BLaER1 treated with 17β-estradiol and CSF1 and Interleukin-3, amounts not matched to agents 10 nM and 100 nM (cell line): Measurements from ENCODE around the gene EPAS1.

Experiments
- H3K27ac ChIP-seq, 11 experiments: shearing (Covaris generic); formaldehyde crosslinking; 2 replicates each; pipeline ENCODE4 v1.8.1; 2022
- H3K27me3 ChIP-seq, 11 experiments: shearing (Covaris generic); formaldehyde crosslinking; 2 replicates each; pipeline ENCODE4 v1.8.1; 2022
- H3K36me3 ChIP-seq, 11 experiments: shearing (Covaris generic); formaldehyde crosslinking; 2 replicates each; pipeline ENCODE4 v1.8.1; 2022
- H3K4me1 ChIP-seq, 10 experiments: shearing (Covaris generic); formaldehyde crosslinking; 2 replicates each; pipeline ENCODE4 v1.8.1; 2022
- H3K4me2 ChIP-seq, 11 experiments: shearing (Covaris generic); formaldehyde crosslinking; 2 replicates each; pipeline ENCODE4 v1.8.1; 2022
- H3K4me3 ChIP-seq, 10 experiments: shearing (Covaris generic); formaldehyde crosslinking; 2 replicates each; pipeline ENCODE4 v1.8.1; 2022
- H3K9ac ChIP-seq, 11 experiments: shearing (Covaris generic); formaldehyde crosslinking; 2 replicates each; pipeline ENCODE4 v1.8.1; 2022
- H3K9me3 ChIP-seq, 11 experiments: shearing (Covaris generic); formaldehyde crosslinking; replicated peaks in 1 of 11; 2 replicates each; pipeline ENCODE4 v1.8.1; 2022
- H4K20me1 ChIP-seq, 11 experiments: shearing (Covaris generic); formaldehyde crosslinking; 2 replicates each; pipeline ENCODE4 v1.8.1; 2022
- Cebpa-rat ChIP-seq, 11 experiments: shearing (Covaris generic); IDR thresholded peaks; 2 replicates each; pipeline ENCODE4 v1.8.1; 2022

Gene EPAS1

DNA sequence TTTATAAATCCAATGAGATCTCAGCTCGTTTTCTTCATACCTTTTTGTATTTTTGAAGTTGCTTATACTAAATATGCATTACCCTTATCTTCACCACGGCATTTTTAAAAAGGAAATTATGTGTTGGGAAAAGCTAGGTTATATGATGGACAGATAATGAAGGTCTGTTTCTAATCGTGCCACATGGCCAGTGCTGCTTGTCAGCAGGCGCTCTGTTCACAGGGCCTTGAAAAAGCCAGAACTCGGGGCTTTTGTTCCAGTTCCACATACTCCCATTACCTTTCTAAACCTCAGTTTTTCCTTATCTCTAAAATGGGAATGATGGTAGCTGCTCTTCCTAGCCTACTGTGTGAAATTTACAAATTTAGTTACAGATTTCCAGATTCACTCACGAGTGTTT is 42.0 kb downstream of the EPAS1 start:
- peaks cover 46 to 77% (median 51%) of the 10 kb centered on the region in 10 experiments for H3K4me1 ChIP-seq
- peaks cover 0 to 5% (median 0%) of the 10 kb centered on the region in 11 experiments; a peak in 1 of 22 replicates for H3K27me3 ChIP-seq
- H4K20me1 ChIP-seq: peaks cover 0 to 100% (median 0%) of the 10 kb centered on the region in 11 experiments; a peak in 5 of 22 replicates
- no peak overlapping the region for H3K27ac ChIP-seq
- H3K36me3 ChIP-seq: no peaks in the 10 kb centered on the region
- no peak overlapping the region for H3K9ac ChIP-seq
- 0 out of 22 replicates have a peak overlapping the region, but pooled peaks of 1 of the 11 experiments have one; percentile 86 for H3K4me2 ChIP-seq
- TF ChIP-seq Cebpa-rat (IDR thresholded peaks at IDR 0.05): no peak
- H3K9me3 ChIP-seq: no peaks in the 10 kb centered on the region
- H3K4me3 ChIP-seq: no peak overlapping the region

GRCh38 chr2:46339676-46340459 is 42.7 kb downstream of the EPAS1 start:
- 0 out of 22 replicates have a peak overlapping the region, but pooled peaks of 3 of the 11 experiments have one; percentile 0 to 21 (median 1) for H3K4me2 ChIP-seq
- peaks cover 0 to 100% (median 0%) of the 10 kb centered on the region in 11 experiments; a peak in 5 of 22 replicates for H4K20me1 ChIP-seq
- no peaks in the 10 kb centered on the region for H3K9me3 ChIP-seq
- H3K9ac ChIP-seq: no peak overlapping the region
- peaks cover 0 to 5% (median 0%) of the 10 kb centered on the region in 11 experiments; a peak in 1 of 22 replicates for H3K27me3 ChIP-seq
- no peak overlapping the region for H3K4me3 ChIP-seq
- H3K4me1 ChIP-seq: peaks cover 40 to 70% (median 45%) of the 10 kb centered on the region in 10 experiments
- H3K36me3 ChIP-seq: no peaks in the 10 kb centered on the region
- H3K27ac ChIP-seq: no peak overlapping the region
- TF ChIP-seq Cebpa-rat (IDR thresholded peaks at IDR 0.05): no peak

- H3K27ac ChIP-seq: no peak overlapping the region
- peaks cover 0 to 100% (median 0%) of the 10 kb centered on the region in 11 experiments; a peak in 5 of 22 replicates for H4K20me1 ChIP-seq
- TF ChIP-seq Cebpa-rat (IDR thresholded peaks at IDR 0.05): no peak
- H3K9ac ChIP-seq: no peak overlapping the region
- H3K4me1 ChIP-seq: peaks cover 29 to 60% (median 34%) of the 10 kb centered on the region in 10 experiments
- H3K27me3 ChIP-seq: peaks cover 0 to 5% (median 0%) of the 10 kb centered on the region in 11 experiments; a peak in 1 of 22 replicates
- H3K36me3 ChIP-seq: no peaks in the 10 kb centered on the region
- peak overlapping the region in 2 of 11 experiments; percentile 0 to 1; a peak in 1 of 22 replicates for H3K4me2 ChIP-seq
- no peaks in the 10 kb centered on the region for H3K9me3 ChIP-seq
- no peak overlapping the region for H3K4me3 ChIP-seq
These were observed 43.7 kb downstream of the EPAS1 start for GRCh38 chr2:46340740-46341420.

- Histone ChIP-seq H3K27ac (no peak overlapping the region), H3K4me2 (peak overlapping the region in 3 of 11 experiments; percentile 0 to 24 (median 6); a peak in 3 of 22 replicates), H3K27me3 (no peaks in the 10 kb centered on the region), H3K4me3 (no peak overlapping the region), H4K20me1 (peaks cover 0 to 97% (median 0%) of the 10 kb centered on the region in 11 experiments; a peak in 5 of 22 replicates), H3K9ac (no peak overlapping the region), H3K9me3 (no peaks in the 10 kb centered on the region), H3K4me1 (peaks cover 20 to 59% (median 30%) of the 10 kb centered on the region in 10 experiments), H3K36me3 (peaks cover 0 to 14% (median 0%) of the 10 kb centered on the region in 11 experiments; a peak in 4 of 22 replicates)
- no peak for TF ChIP-seq Cebpa-rat (IDR thresholded peaks at IDR 0.05)
These were observed 45.5 kb downstream of the EPAS1 start for GRCh38 chr2:46342566-46343315.

DNA sequence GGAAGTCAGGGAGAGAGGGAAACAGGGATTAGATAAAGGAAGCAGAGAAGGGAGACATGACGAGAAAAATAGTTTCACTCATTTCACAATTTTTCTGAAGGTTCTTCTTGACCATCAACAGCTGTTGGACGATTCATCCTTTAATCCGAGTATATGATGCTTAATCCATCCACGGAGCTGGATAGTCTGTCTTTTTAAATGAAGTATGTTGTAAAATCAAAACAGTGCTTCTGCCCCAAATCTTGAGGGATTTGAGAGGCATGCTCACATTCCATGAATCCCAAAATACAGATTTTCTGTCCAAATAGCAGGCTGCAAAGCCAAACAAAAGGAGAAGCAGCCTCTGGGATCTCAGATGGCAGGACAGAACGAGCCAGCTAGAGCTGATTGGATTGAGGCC is 47.5 kb downstream of the EPAS1 start:
- H3K9me3 ChIP-seq: no peaks in the 10 kb centered on the region
- peaks cover 0 to 34% (median 0%) of the 10 kb centered on the region in 11 experiments; a peak in 4 of 22 replicates for H3K36me3 ChIP-seq
- no peak overlapping the region for H3K27ac ChIP-seq
- no peak for TF ChIP-seq Cebpa-rat (IDR thresholded peaks at IDR 0.05)
- H3K4me1 ChIP-seq: peaks cover 14 to 65% (median 38%) of the 10 kb centered on the region in 10 experiments
- H3K4me3 ChIP-seq: no peak overlapping the region
- no peak overlapping the region for H3K9ac ChIP-seq
- no peak overlapping the region for H3K4me2 ChIP-seq
- H3K27me3 ChIP-seq: no peaks in the 10 kb centered on the region
- H4K20me1 ChIP-seq: peaks cover 0 to 77% (median 0%) of the 10 kb centered on the region in 11 experiments; a peak in 5 of 22 replicates

DNA sequence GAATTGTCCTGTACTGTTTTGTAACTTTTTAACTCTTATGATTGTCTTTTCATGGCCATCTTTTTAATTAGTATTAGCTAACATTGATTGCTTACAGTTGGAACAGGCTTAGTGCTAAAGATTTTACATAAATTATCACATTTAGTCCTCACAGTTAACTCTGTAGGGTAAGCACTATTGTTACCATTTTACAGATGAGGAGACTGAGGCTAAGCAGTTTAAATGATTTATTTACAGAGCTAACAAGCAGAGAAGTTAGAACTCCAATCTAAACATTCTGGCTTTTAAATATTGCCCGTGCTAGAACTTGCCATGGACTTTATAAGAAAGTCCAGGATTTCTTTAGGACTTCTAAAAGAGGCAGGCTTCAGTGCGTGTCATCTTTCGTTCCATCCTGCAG is 48.6 kb downstream of the EPAS1 start:
- H3K36me3 ChIP-seq: peaks cover 0 to 35% (median 0%) of the 10 kb centered on the region in 11 experiments; a peak in 4 of 22 replicates

DNA sequence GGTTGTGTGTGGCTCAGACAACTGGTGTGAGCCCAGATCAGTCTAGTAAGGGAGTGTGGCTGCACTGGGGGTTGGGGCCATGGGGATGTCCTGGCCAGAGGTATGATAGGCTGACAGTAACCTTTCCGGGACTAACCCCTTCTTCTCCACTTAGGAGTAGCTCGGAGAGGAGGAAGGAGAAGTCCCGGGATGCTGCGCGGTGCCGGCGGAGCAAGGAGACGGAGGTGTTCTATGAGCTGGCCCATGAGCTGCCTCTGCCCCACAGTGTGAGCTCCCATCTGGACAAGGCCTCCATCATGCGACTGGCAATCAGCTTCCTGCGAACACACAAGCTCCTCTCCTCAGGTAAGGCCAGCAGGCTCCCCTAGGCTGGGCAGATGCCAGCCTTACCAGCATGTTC is 49.5 kb downstream of the EPAS1 start:
- H3K27me3 ChIP-seq: no peaks in the 10 kb centered on the region
- H3K4me1 ChIP-seq: peaks cover 30 to 72% (median 56%) of the 10 kb centered on the region in 10 experiments
- H3K4me2 ChIP-seq: peak overlapping the region in 8 of 11 experiments; percentile 90 to 98 (median 94); a peak in 16 of 22 replicates
- no peak overlapping the region for H3K27ac ChIP-seq
- H3K4me3 ChIP-seq: no peak overlapping the region
- H3K36me3 ChIP-seq: peaks cover 0 to 35% (median 0%) of the 10 kb centered on the region in 11 experiments; a peak in 4 of 22 replicates
- no peaks in the 10 kb centered on the region for H3K9me3 ChIP-seq
- no peak overlapping the region for H3K9ac ChIP-seq
- TF ChIP-seq Cebpa-rat (IDR thresholded peaks at IDR 0.05): no peak
- H4K20me1 ChIP-seq: peaks cover 0 to 57% (median 0%) of the 10 kb centered on the region in 11 experiments; a peak in 4 of 22 replicates

More for the DNA sequence above, 48.6 kb downstream of the EPAS1 start:
- H3K4me3 ChIP-seq: no peak overlapping the region
- no peak for TF ChIP-seq Cebpa-rat (IDR thresholded peaks at IDR 0.05)
- no peak overlapping the region for H3K27ac ChIP-seq
- H3K4me2 ChIP-seq: 0 out of 22 replicates have a peak overlapping the region, but pooled peaks of 1 of the 11 experiments have one; percentile 97
- no peaks in the 10 kb centered on the region for H3K9me3 ChIP-seq
- H4K20me1 ChIP-seq: peaks cover 0 to 67% (median 0%) of the 10 kb centered on the region in 11 experiments; a peak in 4 of 22 replicates
- peaks cover 21 to 65% (median 47%) of the 10 kb centered on the region in 10 experiments for H3K4me1 ChIP-seq
- H3K9ac ChIP-seq: no peak overlapping the region
- H3K27me3 ChIP-seq: no peaks in the 10 kb centered on the region
